Spleen (tissue), 7 donors: ENCODE results near the gene MXRA7.

Experiments
- POLR2A ChIP-seq, 3 donors: fragments of 450-650 bp; IDR thresholded peaks; one replicate each; pipeline ENCODE4 v1.5.1; 2017; ENCODE audit warnings: antibody characterized with exemption in 3 of 3, mild to moderate bottlenecking in 1 of 3
- POLR2AphosphoS5 ChIP-seq, 3 donors: sonication (generic); formaldehyde crosslinking; IDR thresholded peaks; one replicate each; pipeline ENCODE4 v1.5.1; 2017; ENCODE audit warnings: antibody characterized with exemption in 3 of 3
- TF ChIP-seq, protein P1 (sequence below), 11 experiments: fragments of 200-600 bp in 7 of 11; fragments of 450-650 bp in 4 of 11; sonication (generic) in 4 of 11; IDR thresholded peaks in 8 of 11; conservative IDR thresholded peaks in 3 of 11; 1 replicate in 7 of 11; 2 replicates in 4 of 11; pipeline versions ENCODE4 v1.4.0 to v1.8.0; 2016 to 2021; ENCODE audit warnings: antibody characterized with exemption in 11 of 11, inconsistent platforms in 4 of 11, mild to moderate bottlenecking in 1 of 11
- donor health status: DM: no; HTN: no; CAD: no; lungs with moderate emphysema.
- donor health status: DM: no; HTN: no; CAD: no.
- donor health status: DM: no; HTN: no; CAD: no.

DNA sequence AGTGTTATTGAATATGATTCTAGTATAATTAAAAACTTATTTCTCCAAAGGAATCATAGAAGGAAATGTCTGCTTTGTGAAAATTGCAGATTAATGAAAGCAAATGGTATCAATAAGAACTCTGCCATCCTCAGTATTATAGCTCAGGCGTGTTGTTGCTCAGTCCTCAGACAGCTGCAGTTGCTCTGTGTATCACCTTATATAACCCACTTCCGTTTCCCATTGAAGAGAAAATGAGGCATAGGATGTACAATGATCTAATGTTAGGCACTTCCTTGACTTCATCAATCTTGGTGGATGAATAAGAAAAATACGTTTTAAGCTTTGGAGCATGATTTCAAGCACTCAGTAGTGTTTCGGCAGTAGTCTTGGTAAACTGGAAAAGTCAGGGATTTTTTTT, 41.2 kb upstream of the MXRA7 start:
- TF ChIP-seq POLR2A (IDR thresholded peaks at IDR 0.05), result no peak
- TF ChIP-seq, protein P1, sequence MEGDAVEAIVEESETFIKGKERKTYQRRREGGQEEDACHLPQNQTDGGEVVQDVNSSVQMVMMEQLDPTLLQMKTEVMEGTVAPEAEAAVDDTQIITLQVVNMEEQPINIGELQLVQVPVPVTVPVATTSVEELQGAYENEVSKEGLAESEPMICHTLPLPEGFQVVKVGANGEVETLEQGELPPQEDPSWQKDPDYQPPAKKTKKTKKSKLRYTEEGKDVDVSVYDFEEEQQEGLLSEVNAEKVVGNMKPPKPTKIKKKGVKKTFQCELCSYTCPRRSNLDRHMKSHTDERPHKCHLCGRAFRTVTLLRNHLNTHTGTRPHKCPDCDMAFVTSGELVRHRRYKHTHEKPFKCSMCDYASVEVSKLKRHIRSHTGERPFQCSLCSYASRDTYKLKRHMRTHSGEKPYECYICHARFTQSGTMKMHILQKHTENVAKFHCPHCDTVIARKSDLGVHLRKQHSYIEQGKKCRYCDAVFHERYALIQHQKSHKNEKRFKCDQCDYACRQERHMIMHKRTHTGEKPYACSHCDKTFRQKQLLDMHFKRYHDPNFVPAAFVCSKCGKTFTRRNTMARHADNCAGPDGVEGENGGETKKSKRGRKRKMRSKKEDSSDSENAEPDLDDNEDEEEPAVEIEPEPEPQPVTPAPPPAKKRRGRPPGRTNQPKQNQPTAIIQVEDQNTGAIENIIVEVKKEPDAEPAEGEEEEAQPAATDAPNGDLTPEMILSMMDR (IDR thresholded peaks at IDR 0.05 in 8 of 11, conservative IDR thresholded peaks at IDR 0.05 in 3 of 11), result no peak
- no peak for TF ChIP-seq POLR2AphosphoS5 (IDR thresholded peaks at IDR 0.05)
